ENCODE measurements around the gene CCDC33. TPM values are rescaled to one million over a fixed set of nuclear protein-coding genes. Genes with fewer than 3 reads are reported as not detected.

The CCDC33 gene
- total and polyA plus RNA-seq, 2 donors (not counting 3 experiments of a cell fraction or from before 2014, with no cell fraction given): not detected

GRCh38 chr15:74340150-74340549, 104.0 kb downstream of the CCDC33 start:
- no peak overlapping the region for H3K4me3 ChIP-seq (replicated peaks in 1 of 3; ENCODE audit: insufficient read depth in 1 of 3, low read depth in 1 of 3, low read length in 3 of 3)
- ChIA-PET CTCF (no interaction called here), POLR2A (no interaction called here)
- H3K36me3 ChIP-seq (ENCODE audit: control insufficient read depth in 2 of 2, extremely low read depth in 1 of 2, insufficient read depth in 2 of 2, low read length in 2 of 2): no peaks in the 10 kb centered on the region
- FAIRE-seq (no peak), DNase-seq (ENCODE audit: low read depth, low spot score) (no peak)
- H3K27me3 ChIP-seq (ENCODE audit: control insufficient read depth in 2 of 2, insufficient read depth in 2 of 2, low read length in 2 of 2): no peaks in the 10 kb centered on the region
- dilution Hi-C loops (cut with MboI; ENCODE audit: extremely low pct_ligation_motif_present, low sequenced_read_pairs) (no loop called here), intact Hi-C loops (cut with micrococcal nuclease) (no loop called here)
- BruUV-seq (replicated peaks): no TSS peak
- peaks cover 6% of the 10 kb centered on the region for H3K4me1 ChIP-seq (ENCODE audit: control insufficient read depth, extremely low read depth, insufficient read depth, low read length)
- H3K79me2 ChIP-seq (ENCODE audit: control insufficient read depth, insufficient read depth, low read length): no peaks in the 10 kb centered on the region
- TF ChIP-seq EZH2 (IDR thresholded peaks at IDR 0.05; ENCODE audit: borderline replicate concordance, low read depth, low read length, severe bottlenecking) (no peak), FOS (IDR thresholded peaks at IDR 0.05; ENCODE audit: borderline replicate concordance, insufficient read depth, low read length) (no peak), MAX (IDR thresholded peaks at IDR 0.05; ENCODE audit: insufficient read depth, insufficient read length) (no peak), JUN (IDR thresholded peaks at IDR 0.05; ENCODE audit: borderline replicate concordance, insufficient read depth, insufficient read length, low read depth) (no peak), MYC (IDR thresholded peaks at IDR 0.05; ENCODE audit: low read depth, low read length) (no peak), POLR2A (IDR thresholded peaks at IDR 0.05; ENCODE audit: low read depth, low read length) (no peak), POLR2AphosphoS5 (IDR thresholded peaks at IDR 0.05; ENCODE audit: insufficient read depth, low read depth, low read length) (no peak), CTCF (IDR thresholded peaks at IDR 0.05; ENCODE audit: extremely low read depth in 1 of 2, insufficient read depth in 1 of 2, low read depth in 1 of 2, low read length in 2 of 2) (no peak), GATA2 (IDR thresholded peaks at IDR 0.05; ENCODE audit: insufficient read depth, insufficient read length, low read depth, low read length) (no peak)
- no peak overlapping the region for H3K9ac ChIP-seq (replicated peaks; ENCODE audit: extremely low read depth, insufficient read depth, low read length)
- H3K9me1 ChIP-seq (replicated peaks; ENCODE audit: control insufficient read depth, extremely low read depth, insufficient read depth, low read length): no peaks in the 10 kb centered on the region
- H3K4me2 ChIP-seq (ENCODE audit: insufficient read depth, low read length): no peak overlapping the region
- H3K9me3 ChIP-seq (replicated peaks; ENCODE audit: control insufficient read depth, insufficient read depth, low read length): no peaks in the 10 kb centered on the region
- H2AFZ ChIP-seq (ENCODE audit: low read depth, low read length): no peak overlapping the region
- H3K27ac ChIP-seq (ENCODE audit: insufficient read depth, low read depth, low read length): no peak overlapping the region
- H4K20me1 ChIP-seq (replicated peaks; ENCODE audit: control insufficient read depth, extremely low read depth, insufficient read depth, low read length): no peaks in the 10 kb centered on the region

All from endothelial cell of umbilical vein (primary cell).